Ovary (tissue), 9 donors: Measurements from ENCODE around the gene BCAN. TPM values are rescaled to one million over a fixed set of nuclear protein-coding genes. Genes with fewer than 3 reads are reported as not detected.

Experiments
- DNase-seq, 5 donors: peaks; one replicate each; pipeline ENCODE4 v3.0.0-alpha.2; 2019 to 2020
- H3K27ac ChIP-seq, 2 donors: fragments of 200-600 bp; one replicate each; pipeline versions ENCODE4 v1.5.1 to v1.8.0; 2019 to 2022
- H3K27me3 ChIP-seq: fragments of 200-600 bp; one replicate; pipeline ENCODE4 v1.8.0; 2022
- H3K36me3 ChIP-seq: fragments of 200-600 bp; sonication (generic); one replicate; pipeline ENCODE4 v1.5.1; 2019
- H3K4me1 ChIP-seq: one replicate; pipeline ENCODE4 v1.8.1; 2013; ENCODE audit warnings: mild to moderate bottlenecking, moderate library complexity; ENCODE audit not compliant: insufficient read depth
- H3K4me3 ChIP-seq: fragments of 200-600 bp; sonication (generic); one replicate; pipeline ENCODE4 v1.5.1; 2017
- H3K9me3 ChIP-seq, 2 donors: fragments of 200-600 bp in 1 of 2; sonication (generic) in 1 of 2; one replicate each; pipeline versions ENCODE4 v1.5.1 to v1.8.1; 2013 to 2019; ENCODE audit warnings: mild to moderate bottlenecking in 1 of 2, moderate library complexity in 1 of 2
- EP300 ChIP-seq: sonication (generic); formaldehyde crosslinking; IDR thresholded peaks from one replicate; pipeline ENCODE4 v1.6.1; 2017; ENCODE audit warnings: antibody characterized with exemption
- POLR2A ChIP-seq: fragments of 450-650 bp; IDR thresholded peaks from one replicate; pipeline ENCODE4 v1.6.1; 2017; ENCODE audit warnings: antibody characterized with exemption, mild to moderate bottlenecking, moderate library complexity
- WGBS, 3 donors: extraction: QIAGEN DNeasy Blood & Tissue Kit in 1 of 3; methylation state at CpG; one replicate each; pipeline versions ENCODE4 v1.1.5 to v1.1.7; 2013 to 2017; 5-methylcytosine and 5-hydroxymethylcytosine counted together
- intact Hi-C, 4 donors: fragments of 100-400 bp; cut with DNase I; formaldehyde crosslinking; loops; one replicate each; pipeline versions ENCODE4 v1.11.0 to v1.15.1; 2022 to 2023
- polyA plus RNA-seq, 2 donors: library from polyadenylated mRNA; stranded (reverse); fragments of 200-250 nt in 1 of 2; fragments of 350-450 nt in 1 of 2; fragmentation: Illumina TruSeq in 1 of 2; extraction: RNeasy Lipid Tissue Mini Kit (QIAGEN cat#74804) in 1 of 2; gene quantifications; one replicate each; pipeline ENCODE4 v1.2.3, GENCODE V29; 2013 to 2014
- total RNA-seq, 7 donors: library from RNA; depleted of rRNA in 2 of 7; stranded (reverse); fragments of >200 nt in 2 of 7; fragmentation: NEBNext Ultra II Directional in 3 of 7; extraction: Animal tissue kit (Norgen Biotek cat#: 25700) in 3 of 7; gene quantifications; one replicate each; pipeline versions ENCODE4 v1.1.0 to v1.2.4, GENCODE V29; 2016 to 2023
- TF ChIP-seq, protein P1 (sequence below), 3 donors: fragments of 450-650 bp in 2 of 3; fragments of 200-600 bp in 1 of 3; IDR thresholded peaks; one replicate each; pipeline versions ENCODE4 v1.5.1 to v1.8.0; 2016 to 2022; ENCODE audit warnings: antibody characterized with exemption in 3 of 3, mild to moderate bottlenecking in 1 of 3
- donor health status: DM: no; HTN: no; CAD: no; lungs with moderate emphysema.
- donor health status: DM: no; HTN: no; CAD: no.
- donor health status: Bipolar disorder and iron deficiency.
- donor health status: DM: yes; HTN: yes; CAD: no.
- donor health status: DM: no; HTN: no; CAD: no.
- donor health status: DM: yes; HTN: yes; CAD: no.

Gene BCAN
- total and polyA plus RNA-seq, 9 donors: 0.11 to 2.2 (median 0.39) TPM; not detected in 3

DNA sequence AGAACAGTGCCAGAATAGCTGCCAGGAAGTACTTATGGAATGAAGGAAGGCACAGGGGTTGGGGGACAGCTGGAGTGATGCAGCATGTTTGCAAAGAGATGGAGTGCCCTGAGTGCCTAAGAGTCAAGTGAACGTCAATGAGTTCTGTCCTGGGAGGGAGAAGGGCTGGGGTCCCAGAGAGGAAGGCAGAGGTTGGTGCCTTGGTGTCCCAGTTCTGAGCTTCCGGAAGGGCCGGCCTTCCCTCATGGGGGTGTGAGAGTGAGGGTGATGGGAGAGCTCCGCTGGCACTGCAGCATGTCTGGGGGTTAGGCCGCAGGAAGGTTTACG is 17.7 kb downstream of the BCAN start:
- Histone ChIP-seq H3K27me3 (no peaks in the 10 kb centered on the region), H3K4me3 (no peak overlapping the region), H3K4me1 (no peaks in the 10 kb centered on the region), H3K27ac (no peak overlapping the region), H3K36me3 (no peaks in the 10 kb centered on the region), H3K9me3 (no peaks in the 10 kb centered on the region)
- intact Hi-C loops: loop anchor here in 2 of 4 donors (5.0 to 10.0 kb wide), 2 partner anchors 75 to 202 kb away; no protein-coding TSS in a partner anchor
- DNase-seq: peak in 1 of 5 donors; percentile 33
- TF ChIP-seq EP300: no peak
- TF ChIP-seq, protein P1, sequence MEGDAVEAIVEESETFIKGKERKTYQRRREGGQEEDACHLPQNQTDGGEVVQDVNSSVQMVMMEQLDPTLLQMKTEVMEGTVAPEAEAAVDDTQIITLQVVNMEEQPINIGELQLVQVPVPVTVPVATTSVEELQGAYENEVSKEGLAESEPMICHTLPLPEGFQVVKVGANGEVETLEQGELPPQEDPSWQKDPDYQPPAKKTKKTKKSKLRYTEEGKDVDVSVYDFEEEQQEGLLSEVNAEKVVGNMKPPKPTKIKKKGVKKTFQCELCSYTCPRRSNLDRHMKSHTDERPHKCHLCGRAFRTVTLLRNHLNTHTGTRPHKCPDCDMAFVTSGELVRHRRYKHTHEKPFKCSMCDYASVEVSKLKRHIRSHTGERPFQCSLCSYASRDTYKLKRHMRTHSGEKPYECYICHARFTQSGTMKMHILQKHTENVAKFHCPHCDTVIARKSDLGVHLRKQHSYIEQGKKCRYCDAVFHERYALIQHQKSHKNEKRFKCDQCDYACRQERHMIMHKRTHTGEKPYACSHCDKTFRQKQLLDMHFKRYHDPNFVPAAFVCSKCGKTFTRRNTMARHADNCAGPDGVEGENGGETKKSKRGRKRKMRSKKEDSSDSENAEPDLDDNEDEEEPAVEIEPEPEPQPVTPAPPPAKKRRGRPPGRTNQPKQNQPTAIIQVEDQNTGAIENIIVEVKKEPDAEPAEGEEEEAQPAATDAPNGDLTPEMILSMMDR (IDR thresholded peaks at IDR 0.05): no peak
- TF ChIP-seq POLR2A: no peak
- 14 to 15% (median 15%) methylated on average over 6 of the region's 6 CpGs for WGBS, 3 donors

DNA sequence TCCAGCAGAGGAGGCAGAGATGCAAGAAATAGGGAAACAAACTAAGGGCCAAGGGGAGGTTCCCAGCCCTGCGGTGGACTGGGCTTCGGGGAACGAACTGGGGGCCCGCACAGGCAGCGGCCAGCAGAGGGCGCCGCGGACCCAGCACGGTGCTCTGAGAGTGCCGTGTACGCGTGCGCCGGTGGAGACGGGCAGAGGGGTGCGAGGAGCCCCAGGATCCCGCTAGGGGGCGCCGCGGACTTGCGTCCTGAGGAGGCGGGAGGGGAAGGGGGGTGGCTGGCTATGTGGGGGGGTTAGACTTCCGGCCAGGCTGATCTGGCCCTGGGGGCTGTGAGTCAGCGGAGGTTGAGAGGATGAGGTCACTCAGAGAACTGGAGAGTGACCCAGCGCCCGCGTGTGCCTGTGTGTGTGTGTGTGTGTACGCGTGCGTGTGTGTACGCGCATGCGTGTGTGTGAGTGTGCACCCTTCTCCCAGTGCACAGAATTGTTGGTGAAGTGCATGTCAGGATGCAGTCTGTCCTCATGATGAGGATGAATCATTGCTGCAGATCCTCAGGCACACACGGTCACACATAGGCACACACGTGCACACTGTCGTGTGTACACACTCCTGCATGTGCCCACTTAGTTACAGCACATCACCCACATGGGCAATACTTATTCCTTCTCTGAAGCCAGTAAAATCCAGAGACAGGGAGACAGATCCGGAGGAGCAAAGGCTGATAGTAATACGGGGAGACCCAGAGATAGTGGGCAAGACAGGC is 18.3 kb downstream of the BCAN start:
- Histone ChIP-seq H3K36me3 (no peaks in the 10 kb centered on the region), H3K27me3 (no peaks in the 10 kb centered on the region), H3K4me3 (no peak overlapping the region), H3K27ac (peak overlapping the region; percentile 22 to 52), H3K9me3 (no peaks in the 10 kb centered on the region), H3K4me1 (no peaks in the 10 kb centered on the region)
- 5 to 8% (median 5%) methylated on average over 38 of the region's 38 CpGs for WGBS, 3 donors
- peak; percentile 97 to 98 (median 97) for DNase-seq
- intact Hi-C loops: loop anchor here in 2 of 4 donors (2.0 to 10.0 kb wide), 3 partner anchors 15 to 203 kb away; no protein-coding TSS in a partner anchor
- no peak for TF ChIP-seq EP300
- TF ChIP-seq, protein P1 (IDR thresholded peaks at IDR 0.05): peak; percentile 88 to 97 (median 97)
- TF ChIP-seq POLR2A: peak; percentile 10

DNA sequence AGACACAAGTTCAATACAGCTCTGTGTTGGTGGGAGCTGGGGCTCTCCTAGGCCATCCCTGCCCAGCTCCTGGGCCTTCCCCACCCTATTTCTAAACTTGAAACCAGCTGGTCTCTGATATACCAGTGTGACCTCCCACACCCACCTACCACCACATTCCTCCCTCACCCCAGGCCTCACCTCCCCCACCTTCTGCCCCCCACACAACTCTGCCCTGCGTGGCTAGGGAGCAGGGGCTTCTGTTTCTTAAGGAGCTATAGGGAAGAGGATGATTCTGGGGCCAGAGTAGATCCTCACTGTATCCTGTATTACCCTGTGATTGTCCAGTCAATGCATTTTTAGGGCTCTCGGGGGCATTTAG is 18.8 kb downstream of the BCAN start:
- 66 to 77% (median 75%) methylated on average over 2 of the region's 2 CpGs for WGBS, 3 donors
- Histone ChIP-seq H3K4me1 (no peaks in the 10 kb centered on the region), H3K4me3 (no peak overlapping the region), H3K27ac (peak overlapping the region; percentile 22 to 52), H3K36me3 (no peaks in the 10 kb centered on the region), H3K9me3 (no peaks in the 10 kb centered on the region), H3K27me3 (no peaks in the 10 kb centered on the region)
- DNase-seq: no peak
- TF ChIP-seq POLR2A: no peak
- no peak for TF ChIP-seq EP300
- TF ChIP-seq, protein P1 (IDR thresholded peaks at IDR 0.05): no peak
- intact Hi-C loops: loop anchor here in 1 of 4 donors (2.0 kb wide), 1 partner anchor 14 kb away; no protein-coding TSS in a partner anchor

DNA sequence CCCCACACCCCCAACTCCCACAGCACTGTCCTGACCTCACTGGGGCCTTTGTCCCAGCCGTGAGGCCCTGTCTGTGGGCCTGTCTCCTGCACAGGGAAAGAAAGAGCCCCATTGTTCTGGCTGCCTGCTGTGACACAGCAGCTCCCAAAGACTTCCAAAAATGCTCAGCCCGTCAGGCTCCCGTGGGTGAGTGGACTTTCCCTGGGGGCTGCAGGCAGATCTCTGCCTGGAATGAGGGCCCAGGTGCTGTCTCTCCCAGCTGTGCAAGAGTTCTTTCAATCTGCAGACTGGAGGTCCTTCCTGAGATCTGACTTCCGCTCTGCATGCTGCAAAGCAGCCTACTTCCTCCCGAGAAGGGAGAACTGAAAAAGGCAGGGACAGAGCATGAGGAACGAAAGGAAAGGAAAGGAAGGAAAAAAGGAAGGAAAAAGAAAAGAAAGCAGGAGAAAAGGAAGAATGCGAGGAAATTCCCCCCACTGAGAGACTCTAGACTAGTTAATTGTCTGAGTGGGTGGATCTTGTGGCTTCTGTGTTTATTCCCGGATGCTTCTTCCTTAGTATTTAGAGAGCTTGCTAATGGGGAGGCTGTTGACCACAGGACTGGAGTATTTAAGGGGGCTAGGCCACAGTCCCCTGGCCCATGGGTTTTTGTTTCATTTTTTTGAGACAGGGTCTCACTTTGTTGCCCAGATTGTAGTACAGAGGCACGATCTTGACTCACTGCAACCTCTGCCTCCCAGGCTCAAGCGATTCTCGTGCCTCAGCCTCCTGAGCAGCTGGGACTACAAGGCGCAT is 20.3 kb downstream of the BCAN start:
- 64 to 68% (median 66%) methylated on average over 12 of the region's 12 CpGs for WGBS, 3 donors
- TF ChIP-seq, protein P1 (IDR thresholded peaks at IDR 0.05): no peak
- TF ChIP-seq EP300: no peak
- TF ChIP-seq POLR2A: no peak
- Histone ChIP-seq H3K4me1 (no peaks in the 10 kb centered on the region), H3K27ac (peak overlapping the region in 1 of 2 donors; percentile 22), H3K9me3 (no peaks in the 10 kb centered on the region), H3K27me3 (no peaks in the 10 kb centered on the region), H3K4me3 (no peak overlapping the region), H3K36me3 (no peaks in the 10 kb centered on the region)
- no peak for DNase-seq
- intact Hi-C loops: no loop called here
